Suprapubic skin (tissue), 4 donors: ENCODE results near the gene ZNG1C.
"Not testable (repeated sequence)": the region's sequence is repeated elsewhere in the genome, so short reads cannot be mapped to it uniquely, and the experiment has no call there.

Source experiments
- EP300 ChIP-seq: sonication (generic); formaldehyde crosslinking; IDR thresholded peaks from one replicate; pipeline ENCODE4 v1.6.1; 2017; ENCODE audit warnings: antibody characterized with exemption
- POLR2A ChIP-seq, 2 donors: fragments of 450-650 bp; IDR thresholded peaks; one replicate each; pipeline ENCODE4 v1.6.1; 2017; ENCODE audit warnings: antibody characterized with exemption in 2 of 2, mild to moderate bottlenecking in 2 of 2, moderate library complexity in 2 of 2
- POLR2AphosphoS5 ChIP-seq, 3 donors: sonication (generic); formaldehyde crosslinking; IDR thresholded peaks; one replicate each; pipeline ENCODE4 v1.6.1; 2017; ENCODE audit warnings: antibody characterized with exemption in 3 of 3
- TF ChIP-seq, protein P1 (sequence below), 2 donors: fragments of 200-600 bp in 1 of 2; fragments of 450-650 bp in 1 of 2; sonication (generic) in 1 of 2; IDR thresholded peaks; one replicate each; pipeline ENCODE4 v1.5.1; 2016 to 2019; ENCODE audit warnings: antibody characterized with exemption in 2 of 2, mild to moderate bottlenecking in 1 of 2, moderate library complexity in 1 of 2

DNA sequence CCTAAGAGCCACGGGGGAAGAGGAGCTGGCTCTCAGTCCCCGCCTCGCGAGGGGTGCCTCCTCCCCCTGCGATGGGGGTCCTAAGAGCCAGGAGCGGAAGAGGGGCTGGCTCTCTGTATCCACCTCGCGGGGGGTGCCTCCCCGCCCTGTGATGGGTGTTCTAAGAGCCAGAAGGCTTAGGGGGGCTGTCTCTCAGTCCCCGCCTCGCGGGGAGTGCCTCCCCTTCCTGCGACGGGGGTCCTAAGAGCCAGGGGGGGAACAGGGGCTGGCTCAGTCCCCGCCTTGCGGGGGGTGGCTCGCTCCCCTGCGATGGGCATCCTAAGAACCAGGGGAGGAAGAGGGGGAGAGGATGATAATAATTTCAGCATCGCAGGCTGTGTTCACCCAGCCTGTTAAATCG is 82.7 kb downstream of the ZNG1C start:
- TF ChIP-seq, protein P1, sequence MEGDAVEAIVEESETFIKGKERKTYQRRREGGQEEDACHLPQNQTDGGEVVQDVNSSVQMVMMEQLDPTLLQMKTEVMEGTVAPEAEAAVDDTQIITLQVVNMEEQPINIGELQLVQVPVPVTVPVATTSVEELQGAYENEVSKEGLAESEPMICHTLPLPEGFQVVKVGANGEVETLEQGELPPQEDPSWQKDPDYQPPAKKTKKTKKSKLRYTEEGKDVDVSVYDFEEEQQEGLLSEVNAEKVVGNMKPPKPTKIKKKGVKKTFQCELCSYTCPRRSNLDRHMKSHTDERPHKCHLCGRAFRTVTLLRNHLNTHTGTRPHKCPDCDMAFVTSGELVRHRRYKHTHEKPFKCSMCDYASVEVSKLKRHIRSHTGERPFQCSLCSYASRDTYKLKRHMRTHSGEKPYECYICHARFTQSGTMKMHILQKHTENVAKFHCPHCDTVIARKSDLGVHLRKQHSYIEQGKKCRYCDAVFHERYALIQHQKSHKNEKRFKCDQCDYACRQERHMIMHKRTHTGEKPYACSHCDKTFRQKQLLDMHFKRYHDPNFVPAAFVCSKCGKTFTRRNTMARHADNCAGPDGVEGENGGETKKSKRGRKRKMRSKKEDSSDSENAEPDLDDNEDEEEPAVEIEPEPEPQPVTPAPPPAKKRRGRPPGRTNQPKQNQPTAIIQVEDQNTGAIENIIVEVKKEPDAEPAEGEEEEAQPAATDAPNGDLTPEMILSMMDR (IDR thresholded peaks at IDR 0.05), result not testable (repeated sequence)
- TF ChIP-seq EP300; POLR2AphosphoS5 (IDR thresholded peaks at IDR 0.05); POLR2A (IDR thresholded peaks at IDR 0.05): not testable (repeated sequence)
